Measurements from ENCODE around the gene RIMKLA.

Gene RIMKLA

GRCh38 chr1:42379794-42380585 is 602 bp upstream of the RIMKLA start:
- no peak for DNase-seq

DNA sequence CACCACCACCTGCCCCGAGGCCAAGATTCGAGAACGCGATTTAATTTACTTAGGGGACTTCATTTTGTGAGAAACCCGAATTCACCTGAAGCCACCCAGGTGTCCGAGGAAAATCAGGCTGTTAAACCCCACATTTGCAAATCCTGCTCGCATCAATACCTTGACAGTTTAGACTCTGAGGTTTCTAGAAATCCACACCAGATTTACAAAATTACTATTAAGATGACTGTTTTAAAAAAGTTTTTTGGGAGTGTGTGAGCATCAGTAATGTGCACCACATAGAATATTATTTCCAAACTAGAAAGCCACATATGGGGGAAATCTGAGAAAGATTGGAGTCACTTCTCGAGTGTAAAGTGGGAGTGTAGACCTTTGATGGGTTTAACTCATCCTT is 685 bp downstream of the RIMKLA start:
- DNase-seq: no peak

DNA sequence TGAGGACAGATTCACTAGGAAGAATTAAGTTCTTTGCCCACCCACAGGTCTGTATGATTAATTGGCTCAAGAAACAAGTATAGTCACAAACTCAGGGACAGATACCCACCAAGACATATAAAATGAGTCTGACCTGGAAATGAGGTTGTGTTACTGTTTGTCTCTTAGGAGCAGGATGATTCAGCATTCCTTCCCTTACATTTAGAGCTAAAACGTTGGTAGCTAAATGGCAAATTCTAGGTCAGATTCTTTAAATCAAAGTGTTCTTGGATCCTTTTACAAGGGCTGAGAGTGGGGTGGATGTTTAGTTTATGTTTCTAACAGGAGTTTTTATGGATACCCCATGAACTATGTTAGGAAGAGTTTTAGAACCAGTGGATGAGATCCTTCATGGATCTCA is 4.7 kb downstream of the RIMKLA start:
- DNase-seq: no peak

DNA sequence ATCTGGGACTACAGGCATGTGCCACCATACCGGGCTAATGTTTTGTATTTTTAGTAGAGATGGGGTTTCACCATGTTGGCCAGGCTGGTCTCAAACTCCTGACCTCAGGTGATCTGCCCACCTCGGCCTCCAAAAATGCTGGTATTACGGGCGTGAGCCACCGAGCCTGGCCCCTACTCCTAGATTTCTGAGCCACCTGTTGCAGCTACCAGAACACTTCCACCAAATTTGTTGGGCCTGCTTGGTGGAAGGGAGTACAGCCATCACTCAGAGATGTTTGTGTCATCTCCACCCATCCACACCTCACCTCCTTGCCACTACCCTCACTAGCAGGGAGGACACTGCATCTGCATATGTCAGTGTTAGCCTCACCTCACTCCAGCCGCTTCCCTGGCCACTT is 5.5 kb downstream of the RIMKLA start:
- no peak for DNase-seq

- DNase-seq: no peak
These were observed 11.7 kb downstream of the RIMKLA start for GRCh38 chr1:42392255-42392654.

DNA sequence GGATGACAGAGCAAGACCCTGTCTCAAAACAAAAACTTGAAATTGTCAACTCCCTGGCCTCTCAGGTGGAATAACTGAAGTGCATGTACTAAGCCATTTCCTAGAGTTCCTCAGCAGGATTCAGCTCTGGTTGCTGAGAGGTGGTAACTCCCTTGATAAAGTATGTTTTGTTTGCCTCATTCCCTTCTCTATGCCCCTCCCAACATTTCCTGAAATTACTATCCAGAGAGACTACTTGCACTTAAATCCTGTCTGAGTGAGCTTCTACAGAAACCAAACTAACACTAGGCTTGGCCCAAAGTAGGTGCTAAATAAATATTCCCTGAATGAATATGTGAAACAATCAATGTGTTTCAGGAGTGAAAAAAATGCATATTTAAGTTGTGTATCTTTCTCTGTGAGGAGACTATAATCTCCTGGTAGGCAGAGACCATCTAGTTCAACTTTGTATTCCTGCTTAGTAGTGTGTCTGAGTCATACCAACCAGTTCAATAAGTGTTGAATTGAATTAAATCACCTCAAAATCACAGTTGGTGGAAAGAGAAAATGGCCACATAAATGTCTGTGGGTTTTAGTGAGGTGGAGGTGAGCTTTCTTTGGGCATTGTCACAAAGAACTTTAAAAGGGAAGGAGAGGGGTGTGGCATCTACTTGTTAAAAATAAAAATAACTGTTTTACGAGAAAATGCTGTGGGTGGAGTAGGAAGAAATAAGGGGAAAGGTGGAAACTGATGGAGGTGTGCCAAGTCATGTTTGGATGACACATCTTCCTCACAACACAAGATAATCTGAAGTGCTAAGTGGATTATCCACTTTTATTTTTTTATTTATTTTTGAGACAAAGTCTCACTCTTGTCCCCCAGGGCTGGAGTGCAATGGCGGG is 12.6 kb downstream of the RIMKLA start:
- no peak for DNase-seq

DNA sequence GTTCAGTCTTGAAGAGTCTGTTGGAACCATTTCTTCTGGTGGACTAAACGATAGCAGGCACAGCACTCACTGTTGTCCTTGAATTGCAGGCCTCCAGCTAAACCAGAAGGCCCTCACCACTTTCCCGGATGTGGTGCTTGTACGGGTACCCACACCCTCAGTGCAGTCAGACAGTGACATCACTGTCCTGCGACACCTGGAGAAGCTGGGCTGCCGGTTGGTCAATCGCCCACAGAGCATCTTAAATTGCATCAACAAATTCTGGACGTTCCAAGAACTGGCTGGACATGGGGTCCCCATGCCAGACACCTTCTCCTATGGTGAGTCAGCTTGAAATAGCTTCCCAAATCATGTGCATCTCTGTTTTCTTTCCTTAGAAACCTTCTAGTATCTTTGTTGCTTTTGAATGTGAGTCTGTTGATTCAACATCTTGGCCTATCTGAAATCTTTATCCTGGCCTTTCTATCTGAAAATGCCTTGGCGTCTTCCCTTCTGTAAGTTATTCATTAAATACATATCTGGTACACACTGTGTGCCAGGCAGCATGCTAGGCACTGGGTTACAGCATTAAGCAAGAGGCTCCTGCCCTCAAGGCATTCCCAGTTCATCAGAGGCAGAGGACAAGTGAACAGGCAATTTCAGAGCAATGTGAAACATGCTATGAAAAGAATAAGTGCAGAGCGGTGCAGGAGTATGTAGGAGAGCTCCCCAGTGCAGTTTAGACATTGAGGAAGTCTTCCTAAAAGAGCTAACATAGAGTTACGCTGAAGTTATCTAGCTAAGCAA is 18.9 kb downstream of the RIMKLA start:
- DNase-seq: no peak

- no peak for DNase-seq
These were observed 23.3 kb downstream of the RIMKLA start for GRCh38 chr1:42403880-42404400.

DNA sequence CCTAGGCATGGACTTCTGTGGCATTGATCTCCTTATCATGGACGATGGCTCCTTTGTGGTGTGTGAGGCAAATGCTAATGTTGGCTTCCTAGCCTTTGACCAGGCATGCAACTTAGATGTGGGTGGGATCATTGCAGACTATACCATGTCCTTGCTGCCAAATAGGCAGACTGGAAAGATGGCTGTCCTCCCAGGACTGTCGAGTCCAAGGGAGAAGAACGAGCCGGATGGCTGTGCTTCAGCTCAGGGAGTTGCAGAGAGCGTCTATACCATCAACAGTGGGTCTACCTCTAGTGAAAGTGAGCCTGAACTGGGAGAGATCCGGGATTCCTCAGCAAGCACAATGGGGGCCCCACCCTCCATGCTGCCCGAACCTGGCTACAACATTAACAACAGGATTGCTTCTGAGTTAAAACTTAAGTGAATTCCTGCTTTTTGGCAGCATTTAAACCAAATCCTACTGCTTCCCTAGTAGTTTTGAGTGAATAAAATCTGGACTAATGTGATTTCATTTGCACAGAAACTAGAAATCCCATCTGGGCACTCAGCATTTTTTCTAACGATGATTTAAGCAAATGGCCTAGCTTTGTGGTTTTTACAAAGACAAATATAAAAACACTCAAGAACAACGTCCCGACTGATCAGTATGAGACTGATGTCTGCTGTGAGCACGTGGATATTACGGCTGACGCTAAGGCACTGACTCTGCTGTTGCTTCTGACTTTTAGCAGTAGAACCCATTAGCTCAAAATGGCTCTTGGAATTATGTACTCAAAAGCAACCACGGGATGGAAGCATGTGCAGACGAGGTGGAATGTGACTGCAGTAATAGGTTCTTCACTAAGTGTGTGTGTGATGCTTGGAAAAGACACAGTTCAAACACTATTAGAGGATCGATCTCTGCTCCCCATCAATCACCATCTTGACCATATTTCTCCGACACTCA is 34.2 kb downstream of the RIMKLA start:
- no peak for DNase-seq

- no peak for DNase-seq
These were observed 36.6 kb downstream of the RIMKLA start for GRCh38 chr1:42417166-42417565.

DNA sequence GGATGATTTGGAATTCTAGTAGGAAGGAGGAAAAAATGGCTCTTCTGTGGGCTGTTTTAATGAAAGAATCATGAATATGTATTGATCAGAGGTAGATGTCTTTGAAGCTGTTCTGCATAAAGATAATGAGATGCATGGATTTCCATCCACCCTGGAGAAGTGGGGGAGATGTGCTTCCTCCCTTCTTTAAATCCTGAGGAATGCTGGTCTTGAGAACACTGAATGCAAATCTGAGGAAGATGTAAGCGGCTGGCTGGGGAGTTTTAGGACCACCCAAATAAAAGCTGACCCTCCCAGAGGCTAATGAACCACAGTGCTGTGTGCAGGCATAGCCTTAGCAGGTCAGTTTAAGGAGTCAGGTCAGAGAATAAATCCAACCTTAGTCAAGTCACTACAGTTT is 37.9 kb downstream of the RIMKLA start:
- DNase-seq: no peak

- DNase-seq: no peak
These were observed 38.7 kb downstream of the RIMKLA start for GRCh38 chr1:42419126-42419821.

DNA sequence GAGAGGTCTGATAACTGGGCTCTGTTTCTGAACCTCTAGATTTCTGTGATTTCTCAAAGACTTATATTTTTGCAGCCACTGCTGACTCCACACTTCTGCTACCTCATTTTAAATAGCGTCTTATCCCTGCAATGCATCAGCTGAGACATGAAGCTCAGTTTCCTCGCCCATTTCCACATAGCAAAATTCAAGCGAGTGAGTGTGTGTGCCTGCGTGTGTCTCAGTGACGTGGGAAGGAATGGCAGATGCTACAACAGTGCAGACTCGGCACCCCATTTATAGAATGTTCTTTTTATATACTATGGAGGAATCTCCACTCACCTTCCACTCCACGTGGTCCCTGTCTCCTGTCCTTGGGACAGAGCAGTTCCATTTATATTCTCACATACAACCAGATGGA is 39.5 kb downstream of the RIMKLA start:
- no peak for DNase-seq

GRCh38 chr1:42420911-42421585 is 40.5 kb downstream of the RIMKLA start:
- DNase-seq: no peak

GRCh38 chr1:42422737-42423136 is 42.1 kb downstream of the RIMKLA start:
- no peak for DNase-seq

- no peak for DNase-seq
These were observed 43.1 kb downstream of the RIMKLA start for GRCh38 chr1:42423681-42424080.

- no peak for DNase-seq
These were observed 43.6 kb downstream of the RIMKLA start for GRCh38 chr1:42424201-42424600.

DNA sequence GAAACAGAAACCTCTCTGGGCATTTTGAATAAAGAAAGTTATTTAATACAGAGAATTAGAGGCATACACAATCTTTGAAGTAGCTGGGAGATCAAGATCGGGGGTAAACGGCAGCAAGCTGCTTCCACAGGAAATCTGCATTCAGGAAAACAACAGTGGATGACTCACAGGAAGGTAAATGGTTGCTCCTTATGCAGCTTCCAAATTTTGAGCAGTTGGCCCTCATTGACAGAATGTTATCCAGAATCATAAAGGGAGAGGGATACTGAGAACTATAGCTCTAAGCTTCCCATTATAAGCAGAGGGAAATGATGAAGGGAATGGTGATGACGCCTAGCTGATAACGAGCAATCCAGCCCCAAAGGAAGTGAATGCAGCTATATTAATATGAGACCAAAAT is 46.6 kb downstream of the RIMKLA start:
- DNase-seq: no peak

DNA sequence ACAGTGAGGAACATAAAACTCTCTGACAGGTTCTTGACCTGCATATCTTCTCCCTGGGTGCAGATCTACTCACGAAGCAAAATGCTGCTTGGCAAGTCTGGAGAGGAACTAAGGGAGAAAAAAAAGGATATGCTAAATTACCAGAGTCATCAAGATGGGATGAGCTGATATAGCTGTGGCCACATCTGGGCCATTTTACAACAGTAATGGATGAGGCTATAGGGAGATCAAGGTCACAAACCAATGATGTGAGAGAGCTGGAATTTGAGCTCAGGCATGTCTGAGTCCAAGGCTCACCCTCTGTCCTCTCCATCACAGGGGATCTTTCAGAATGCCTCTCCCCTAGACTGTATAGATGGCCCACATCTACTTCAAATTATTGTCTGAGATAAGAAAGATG is 49.0 kb downstream of the RIMKLA start:
- DNase-seq: no peak

- no peak for DNase-seq
These were observed 49.9 kb downstream of the RIMKLA start for GRCh38 chr1:42430286-42431135.

Data from stimulated activated CD4-positive, alpha-beta T cell treated with anti-CD3 and anti-CD28 coated beads, Interleukin-4, amount 100 ng/mL, for 24 hours (primary cell).